ENCODE measurements around the gene PTPRR.

DNA sequence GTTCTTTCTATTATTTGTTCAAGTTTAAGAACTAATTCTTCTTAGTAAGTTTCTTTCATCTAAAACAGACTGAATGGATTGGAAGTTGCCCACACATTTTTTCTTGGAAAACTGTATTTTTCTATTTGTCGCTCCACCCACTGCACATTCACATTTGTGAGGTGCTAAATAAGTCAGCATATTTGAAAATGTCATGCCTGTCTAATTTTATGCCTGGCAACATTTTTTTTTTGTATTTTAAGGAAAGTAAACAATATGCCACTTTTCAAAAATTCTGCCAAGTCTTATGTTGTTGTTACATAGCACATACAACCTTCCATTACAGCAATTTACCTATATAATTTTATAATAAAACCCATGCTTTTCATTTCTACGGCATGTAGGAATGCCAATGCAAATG lies 170.6 kb downstream of the PTPRR start:
- TF ChIP-seq, protein P1, sequence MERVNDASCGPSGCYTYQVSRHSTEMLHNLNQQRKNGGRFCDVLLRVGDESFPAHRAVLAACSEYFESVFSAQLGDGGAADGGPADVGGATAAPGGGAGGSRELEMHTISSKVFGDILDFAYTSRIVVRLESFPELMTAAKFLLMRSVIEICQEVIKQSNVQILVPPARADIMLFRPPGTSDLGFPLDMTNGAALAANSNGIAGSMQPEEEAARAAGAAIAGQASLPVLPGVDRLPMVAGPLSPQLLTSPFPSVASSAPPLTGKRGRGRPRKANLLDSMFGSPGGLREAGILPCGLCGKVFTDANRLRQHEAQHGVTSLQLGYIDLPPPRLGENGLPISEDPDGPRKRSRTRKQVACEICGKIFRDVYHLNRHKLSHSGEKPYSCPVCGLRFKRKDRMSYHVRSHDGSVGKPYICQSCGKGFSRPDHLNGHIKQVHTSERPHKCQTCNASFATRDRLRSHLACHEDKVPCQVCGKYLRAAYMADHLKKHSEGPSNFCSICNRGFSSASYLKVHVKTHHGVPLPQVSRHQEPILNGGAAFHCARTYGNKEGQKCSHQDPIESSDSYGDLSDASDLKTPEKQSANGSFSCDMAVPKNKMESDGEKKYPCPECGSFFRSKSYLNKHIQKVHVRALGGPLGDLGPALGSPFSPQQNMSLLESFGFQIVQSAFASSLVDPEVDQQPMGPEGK (CRISPR knock-in tag; IDR thresholded peaks at IDR 0.05; ENCODE audit: borderline replicate concordance) = no peak
- TF ChIP-seq RARB (CRISPR knock-in tag; IDR thresholded peaks at IDR 0.05) (no peak), ZC3H10 (CRISPR knock-in tag; IDR thresholded peaks at IDR 0.05) (no peak), TCF4 (CRISPR knock-in tag; IDR thresholded peaks at IDR 0.05; ENCODE audit: borderline replicate concordance) (no peak), ARNTL (CRISPR knock-in tag; IDR thresholded peaks at IDR 0.05; ENCODE audit: borderline replicate concordance, low read depth) (no peak), ZFP3 (CRISPR knock-in tag; IDR thresholded peaks at IDR 0.05) (no peak), CSDC2 (CRISPR knock-in tag; IDR thresholded peaks at IDR 0.05) (no peak), ZFP30 (CRISPR knock-in tag; IDR thresholded peaks at IDR 0.05) (no peak), ZNF8 (CRISPR knock-in tag; IDR thresholded peaks at IDR 0.05) (no peak)
- TF ChIP-seq, protein P2, sequence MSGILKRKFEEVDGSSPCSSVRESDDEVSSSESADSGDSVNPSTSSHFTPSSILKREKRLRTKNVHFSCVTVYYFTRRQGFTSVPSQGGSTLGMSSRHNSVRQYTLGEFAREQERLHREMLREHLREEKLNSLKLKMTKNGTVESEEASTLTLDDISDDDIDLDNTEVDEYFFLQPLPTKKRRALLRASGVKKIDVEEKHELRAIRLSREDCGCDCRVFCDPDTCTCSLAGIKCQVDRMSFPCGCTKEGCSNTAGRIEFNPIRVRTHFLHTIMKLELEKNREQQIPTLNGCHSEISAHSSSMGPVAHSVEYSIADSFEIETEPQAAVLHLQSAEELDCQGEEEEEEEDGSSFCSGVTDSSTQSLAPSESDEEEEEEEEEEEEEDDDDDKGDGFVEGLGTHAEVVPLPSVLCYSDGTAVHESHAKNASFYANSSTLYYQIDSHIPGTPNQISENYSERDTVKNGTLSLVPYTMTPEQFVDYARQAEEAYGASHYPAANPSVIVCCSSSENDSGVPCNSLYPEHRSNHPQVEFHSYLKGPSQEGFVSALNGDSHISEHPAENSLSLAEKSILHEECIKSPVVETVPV (CRISPR knock-in tag; IDR thresholded peaks at IDR 0.05) = no peak

Measured in SK-N-SH treated with all-trans-retinoic acid at 6 μM for 48 hours (cell line).